MM.1S (cell line): ENCODE measurements around the gene PINLYP.

Source experiments
- CTCF ChIP-seq: fragments of 300-600 bp; sonication (generic); IDR thresholded peaks from 2 replicates; pipeline ENCODE4 v1.5.1; 2016; ENCODE audit warnings: antibody characterized with exemption, low read length, mixed read lengths
- EZH2 ChIP-seq: fragments of 300-600 bp; sonication (generic); optimal IDR thresholded peaks from 2 replicates; pipeline ENCODE3; 2017; ENCODE audit warnings: low read depth, mild to moderate bottlenecking, antibody characterized with exemption, low read length, mixed read lengths
- EZH2phosphoT487 ChIP-seq: fragments of 300-600 bp; sonication (generic); IDR thresholded peaks from 2 replicates; pipeline ENCODE4 v1.6.1; 2018; ENCODE audit warnings: antibody characterized with exemption, low read length

GRCh38 chr19:43594081-43594697, 18.6 kb downstream of the PINLYP start:
- TF ChIP-seq EZH2phosphoT487: no peak
- TF ChIP-seq EZH2: no peak
- TF ChIP-seq CTCF: no peak
